Epidermal melanocyte (primary cell): Measurements from ENCODE around the gene ABHD12.

Experiments
- DNase-seq: peaks from one replicate; pipeline ENCODE4 v3.0.0; 2011; ENCODE audit warnings: low spot score; ENCODE audit not compliant: insufficient read length

The ABHD12 gene

DNA sequence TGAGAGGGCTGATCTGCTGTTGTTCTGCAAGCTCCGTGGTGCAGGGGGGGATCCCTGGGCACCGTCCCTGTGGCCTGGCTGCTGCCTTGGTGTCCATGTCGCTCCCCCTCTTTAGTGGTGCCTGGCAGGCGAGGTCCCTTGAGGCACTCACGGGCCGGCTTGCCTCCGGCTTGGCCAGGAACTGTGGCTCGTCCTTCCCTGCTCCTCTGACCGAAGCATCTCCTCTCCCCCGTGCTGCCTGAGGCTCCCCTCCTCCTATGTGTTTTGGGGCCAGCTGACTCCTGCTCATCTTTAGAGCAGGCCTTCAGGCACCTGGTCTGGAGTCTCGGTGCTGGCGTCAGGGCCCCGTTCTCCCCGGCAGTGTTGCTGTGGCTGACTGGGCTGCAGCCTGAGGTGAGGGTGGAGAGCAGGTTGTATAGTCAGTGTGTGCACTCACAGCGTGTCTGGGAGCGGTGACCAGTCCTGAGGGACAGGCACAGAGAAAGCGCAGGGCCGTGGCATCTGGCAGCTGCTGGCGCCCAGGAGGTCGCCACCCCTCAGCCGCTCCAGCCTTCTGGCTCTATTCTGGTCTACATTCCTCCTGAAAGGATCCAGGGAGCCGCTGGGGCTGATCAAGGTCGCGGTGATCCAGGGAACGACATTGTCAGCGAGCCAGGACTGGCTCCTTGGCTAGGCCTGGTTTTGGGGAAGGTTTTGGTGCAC is 99.1 kb downstream of the ABHD12 start:
- no peak for DNase-seq

DNA sequence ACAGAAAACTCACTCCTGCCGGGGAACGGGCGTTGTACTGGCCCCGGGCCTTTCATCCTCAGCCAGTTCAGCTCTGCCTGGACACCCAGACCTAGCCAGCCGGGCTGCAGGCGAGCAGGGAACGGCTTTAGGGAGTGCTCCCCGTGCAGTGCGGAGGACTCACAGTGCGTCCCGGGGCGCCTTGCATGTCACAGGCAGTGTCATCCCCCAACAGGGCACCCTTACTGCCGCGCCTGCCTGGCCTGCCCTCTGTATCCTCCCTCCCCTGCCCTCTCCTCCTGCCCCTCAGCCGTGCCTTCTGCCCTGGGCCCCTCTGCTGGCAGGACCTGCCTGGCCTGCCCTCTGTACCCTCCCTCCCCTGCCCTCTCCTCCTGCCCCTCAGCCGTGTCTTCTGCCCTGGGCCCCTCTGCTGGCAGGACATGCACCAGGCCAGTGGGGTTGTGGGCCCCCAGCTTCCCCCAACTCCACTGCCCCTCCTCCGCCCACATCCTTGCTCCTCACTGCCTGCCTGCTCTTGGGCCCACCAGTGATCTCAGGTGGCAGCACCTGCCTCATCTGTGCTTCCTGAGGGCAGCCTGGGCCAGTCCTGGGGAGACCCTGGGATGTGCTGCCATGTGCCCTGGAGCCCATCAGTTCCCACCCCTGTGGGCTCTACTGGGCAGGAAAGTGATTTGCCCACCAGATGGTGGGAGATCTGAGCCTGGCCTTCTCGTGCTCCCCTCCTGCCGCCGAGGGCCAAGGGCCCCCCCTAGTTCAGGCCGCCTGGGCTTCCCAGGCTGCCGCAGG is 99.8 kb downstream of the ABHD12 start:
- no peak for DNase-seq

DNA sequence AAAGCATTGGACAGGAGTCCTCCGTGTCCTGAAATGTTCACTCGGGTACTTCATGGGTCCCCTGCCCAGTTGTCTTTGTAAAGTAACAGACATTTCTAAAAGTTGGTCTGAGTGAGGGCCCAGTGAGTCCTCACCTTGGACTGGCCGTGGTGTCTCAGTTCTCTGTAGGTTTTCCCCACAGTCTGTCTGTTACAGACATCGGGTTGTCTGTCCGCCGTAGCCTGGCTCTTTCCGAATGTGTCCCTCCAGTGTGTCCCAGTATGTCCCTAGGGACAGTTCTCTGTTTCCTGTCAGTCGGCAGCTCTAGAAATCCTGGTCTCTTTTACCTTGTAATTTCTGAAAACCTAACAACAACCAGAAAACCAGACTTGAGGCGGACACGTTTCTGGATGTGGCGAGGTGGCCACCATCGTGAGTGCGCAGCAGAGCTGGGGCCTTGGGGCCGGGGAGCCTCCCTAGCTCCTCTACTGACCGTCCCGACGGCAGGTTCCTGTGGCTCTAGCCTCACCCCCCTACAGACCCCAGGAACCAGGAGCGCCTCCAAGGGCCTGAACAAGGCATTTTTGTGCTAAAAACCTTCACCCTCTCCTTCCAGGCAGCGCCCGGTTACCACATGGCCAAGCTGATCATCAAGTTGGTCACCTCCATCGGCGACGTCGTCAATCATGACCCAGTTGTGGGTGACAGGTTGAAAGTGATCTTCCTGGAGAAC is 100.6 kb downstream of the ABHD12 start:
- DNase-seq = no peak

DNA sequence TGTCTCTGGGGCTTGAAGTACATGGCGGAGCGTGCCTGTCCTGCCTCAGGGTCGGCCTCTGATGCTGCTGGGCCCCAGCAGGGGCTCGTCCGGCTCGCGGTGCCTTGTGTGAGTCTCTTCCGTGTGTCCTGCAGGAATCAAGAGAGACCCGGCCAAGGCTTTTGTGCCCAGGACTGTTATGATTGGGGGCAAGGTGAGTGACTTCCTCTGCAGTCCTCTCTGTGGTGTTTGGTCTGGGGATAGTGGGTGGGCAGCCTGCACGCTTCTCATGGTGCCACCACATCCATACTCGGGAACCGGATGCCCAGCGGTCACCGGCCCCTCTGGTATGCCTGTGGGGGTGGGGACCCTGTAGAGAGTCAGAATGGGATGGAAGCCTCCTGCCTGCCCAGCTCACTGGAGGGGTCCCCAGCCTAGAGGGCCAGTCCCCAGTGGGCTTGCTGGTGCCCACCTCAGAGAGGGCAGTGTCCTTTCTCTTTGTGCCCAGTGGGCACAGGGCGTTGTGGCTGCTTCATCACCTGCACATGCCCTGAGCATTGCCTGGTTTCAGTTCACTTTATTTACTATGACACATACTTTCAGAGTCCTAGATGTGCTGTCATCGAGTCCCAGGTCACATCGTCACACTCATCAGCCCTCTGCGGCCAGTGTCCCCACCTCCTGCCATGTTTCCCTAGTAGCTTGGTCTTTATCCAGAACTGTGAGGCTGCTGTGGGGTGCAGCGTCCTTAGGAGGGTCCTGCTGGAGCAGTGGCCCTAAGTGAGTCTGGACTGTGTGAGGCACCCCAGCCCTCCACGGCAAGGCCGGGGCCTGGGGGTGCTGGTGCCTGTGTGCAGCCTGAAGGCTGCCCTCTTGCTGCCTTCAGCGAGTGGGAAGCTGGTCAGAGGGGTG is 102.1 kb downstream of the ABHD12 start:
- DNase-seq = no peak

DNA sequence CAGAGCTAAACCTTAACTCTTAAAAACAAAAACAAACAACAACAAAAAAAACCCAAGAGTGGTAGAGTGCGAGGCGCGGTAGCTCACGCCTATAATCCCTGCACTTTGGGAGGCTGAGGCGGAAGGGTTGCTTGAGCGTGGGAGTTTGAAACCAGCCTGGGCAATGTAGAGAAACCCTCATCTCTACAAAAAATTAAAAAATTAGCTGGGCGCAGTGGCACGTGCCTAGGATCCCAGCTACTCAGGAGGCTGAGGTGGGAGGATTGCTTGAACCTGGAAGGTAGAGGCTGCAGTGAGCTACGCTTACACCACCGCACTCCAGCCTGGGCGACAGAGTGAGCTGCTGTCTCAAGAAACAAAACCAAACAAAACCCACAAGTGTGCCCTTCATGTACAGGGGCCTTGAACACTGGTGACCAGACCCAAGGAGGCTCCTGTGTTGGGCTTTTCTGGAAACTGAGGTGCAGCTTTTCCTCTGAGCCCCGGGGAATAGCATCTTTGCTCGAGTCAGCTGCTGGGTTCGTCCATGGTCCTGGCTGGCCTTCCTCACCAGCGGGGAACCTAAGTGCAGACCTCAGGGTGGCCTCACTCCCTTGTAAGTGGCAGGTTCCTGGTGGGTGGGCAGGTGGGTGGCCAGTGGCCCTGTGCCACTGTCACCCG is 102.9 kb downstream of the ABHD12 start:
- DNase-seq = no peak

DNA sequence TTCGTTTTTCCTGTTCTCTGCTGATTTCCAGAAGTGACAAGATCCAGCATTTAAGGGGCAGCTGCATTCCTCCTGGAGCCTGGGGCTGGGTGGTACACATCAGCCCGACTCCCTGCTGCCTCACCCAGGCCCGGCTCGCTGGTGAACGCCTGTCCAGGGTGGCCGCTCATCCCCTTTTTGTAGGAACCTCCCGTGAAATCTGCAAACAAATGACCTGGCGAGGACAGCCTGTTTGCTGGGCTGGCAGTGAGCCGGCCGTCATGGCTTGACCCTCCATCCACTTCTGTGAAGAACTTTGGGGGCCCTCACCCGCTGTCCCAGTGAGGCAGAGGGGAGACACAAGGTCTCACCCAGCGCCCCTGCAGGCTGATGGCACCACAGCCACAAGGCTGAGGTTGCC is 103.7 kb downstream of the ABHD12 start:
- DNase-seq = no peak

DNA sequence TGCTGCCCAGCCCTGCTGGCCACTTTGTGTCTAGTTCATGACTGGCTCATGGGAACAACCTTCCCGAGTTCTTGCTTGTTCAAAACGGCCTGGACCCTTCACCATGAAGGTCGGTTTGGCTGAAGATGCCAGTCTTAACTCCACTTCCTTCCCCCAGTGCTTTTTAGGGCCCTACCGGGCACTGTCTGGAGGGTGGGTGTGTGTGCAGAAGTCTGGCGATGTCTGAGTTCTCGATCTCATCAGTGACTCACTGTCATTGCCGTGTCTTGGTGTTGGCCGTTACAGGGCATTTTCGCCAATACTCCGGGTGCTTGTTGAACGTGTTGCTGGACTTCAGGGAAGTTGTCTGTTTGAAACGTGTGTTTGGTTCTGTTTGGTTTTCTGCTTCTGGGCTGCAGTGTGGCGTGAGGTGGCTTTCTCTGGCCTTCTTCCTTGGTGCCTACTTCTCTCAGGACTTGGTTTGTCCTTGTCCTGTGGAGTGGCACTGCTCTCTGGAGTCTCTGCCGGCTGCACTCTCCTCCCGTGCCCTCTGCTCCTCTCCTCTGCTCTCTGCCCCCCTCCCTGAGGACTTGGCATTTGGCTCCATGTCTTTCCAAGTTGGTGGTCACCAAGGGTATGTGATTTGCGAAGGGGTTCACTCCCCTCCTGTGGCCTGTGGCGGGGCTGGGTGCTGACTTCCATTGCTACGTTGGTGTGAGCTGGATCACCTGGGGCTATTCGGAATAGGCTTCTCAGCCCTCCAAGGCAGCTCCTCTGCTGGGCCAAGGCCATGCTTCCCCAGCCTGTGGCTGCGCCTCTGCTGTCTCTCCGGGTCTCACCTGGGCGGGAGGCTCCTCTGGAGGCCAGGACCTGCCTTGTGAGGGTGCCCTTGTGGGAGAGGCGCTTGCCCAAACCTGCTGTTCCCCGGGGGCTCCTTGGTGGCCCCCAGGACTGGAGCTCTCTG is 104.5 kb downstream of the ABHD12 start:
- no peak for DNase-seq

DNA sequence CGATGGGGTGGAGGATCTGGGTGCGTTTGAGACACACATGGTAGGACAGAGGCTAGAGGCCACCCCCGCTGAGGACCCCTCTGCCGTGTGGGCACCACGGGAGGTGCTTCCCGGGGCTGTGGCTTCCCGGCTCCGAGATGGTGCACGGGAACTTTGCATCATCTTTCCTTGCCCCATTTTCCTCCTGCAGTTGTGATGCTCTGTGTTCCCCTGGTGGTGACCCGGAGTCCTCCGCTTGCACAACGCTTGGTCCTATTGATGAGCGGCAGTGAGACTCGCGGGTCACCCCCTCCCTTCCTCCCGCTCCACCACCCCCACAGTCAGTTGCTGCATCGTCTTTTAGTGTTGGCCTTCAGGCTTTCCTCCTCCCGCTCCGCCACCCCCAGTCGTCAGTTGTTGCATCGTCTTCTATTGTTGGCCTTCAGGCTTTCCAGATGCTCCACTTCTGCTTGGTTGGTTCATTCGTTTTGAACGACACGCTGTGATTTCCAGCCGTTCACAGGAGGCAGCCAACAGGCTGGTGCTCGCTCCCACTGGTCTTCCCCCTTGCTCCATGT is 105.5 kb downstream of the ABHD12 start:
- no peak for DNase-seq

DNA sequence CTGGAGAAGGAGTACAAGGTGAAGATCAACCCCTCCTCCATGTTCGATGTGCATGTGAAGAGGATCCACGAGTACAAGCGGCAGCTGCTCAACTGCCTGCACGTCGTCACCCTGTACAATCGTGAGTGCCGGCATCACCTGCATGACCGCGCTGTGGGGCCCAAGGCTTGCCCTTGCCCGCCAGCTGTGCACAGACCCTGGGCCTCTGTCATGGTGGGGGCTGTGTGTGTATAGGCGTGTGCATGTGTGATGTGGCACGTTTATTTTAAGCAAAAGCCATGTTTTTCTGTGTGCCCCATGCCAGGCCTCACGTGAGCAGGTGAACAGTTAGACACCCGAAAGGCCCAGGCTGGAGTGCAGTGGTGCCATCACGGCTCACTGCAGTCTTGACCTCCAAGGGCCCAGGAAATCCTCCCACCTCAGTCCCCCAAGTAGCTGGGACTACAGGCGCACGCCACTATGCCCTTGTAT is 106.5 kb downstream of the ABHD12 start:
- DNase-seq = no peak

DNA sequence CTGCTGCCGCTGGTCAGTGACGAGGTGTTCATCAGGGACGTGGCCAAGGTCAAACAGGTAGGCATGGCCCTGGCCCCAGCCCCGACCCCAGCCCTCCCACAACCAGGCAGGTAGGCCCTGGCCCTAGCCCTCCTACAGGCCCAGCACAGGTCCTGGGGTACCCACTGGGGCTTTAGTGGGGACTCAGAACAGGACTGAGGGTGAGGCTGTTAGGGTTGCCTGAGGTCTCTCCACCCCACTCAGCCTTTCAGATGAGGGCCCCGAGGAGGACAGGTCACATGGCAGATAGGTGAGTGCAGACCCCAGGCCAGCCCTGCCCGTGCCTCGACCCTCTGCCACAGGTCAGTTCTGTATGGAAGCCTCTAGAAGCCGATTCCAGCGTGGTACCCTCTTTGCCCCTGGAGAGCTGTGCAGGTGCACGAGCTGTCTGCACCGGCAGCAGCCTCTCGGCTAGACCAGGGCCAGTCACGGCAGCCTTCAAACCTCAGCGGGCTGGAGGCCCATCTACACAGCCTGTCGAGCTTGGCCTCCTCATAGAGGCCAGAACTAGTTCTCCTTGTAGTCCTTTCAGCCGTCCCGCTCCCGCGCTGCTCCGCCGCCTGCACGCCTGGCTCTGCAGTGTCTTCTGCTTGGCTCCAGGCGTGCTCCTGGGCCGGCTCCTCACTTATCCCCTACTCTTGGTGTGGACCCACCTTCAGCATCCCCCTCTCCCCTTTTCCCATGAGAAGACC is 107.2 kb downstream of the ABHD12 start:
- no peak for DNase-seq

DNA sequence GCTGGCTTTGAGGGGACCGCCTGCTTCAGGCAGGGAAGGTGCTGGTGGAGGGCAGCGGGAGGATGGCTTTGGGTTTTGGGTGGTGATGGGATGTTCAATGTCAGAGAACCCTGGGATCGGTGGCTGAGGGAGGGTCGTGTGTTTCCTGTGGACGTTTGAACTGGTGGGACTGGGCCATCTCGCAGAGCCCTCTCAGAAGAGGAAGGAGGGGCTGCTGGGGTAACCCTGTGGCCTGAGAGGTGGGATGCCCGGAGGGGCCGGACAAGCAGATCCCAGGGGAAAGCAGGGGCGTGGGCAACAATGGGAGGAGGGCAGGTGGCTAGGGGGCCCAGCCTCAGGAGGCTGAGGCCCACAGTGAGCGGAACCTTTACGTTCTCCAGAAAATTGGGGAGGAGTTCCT is 107.8 kb downstream of the ABHD12 start:
- DNase-seq = no peak

DNA sequence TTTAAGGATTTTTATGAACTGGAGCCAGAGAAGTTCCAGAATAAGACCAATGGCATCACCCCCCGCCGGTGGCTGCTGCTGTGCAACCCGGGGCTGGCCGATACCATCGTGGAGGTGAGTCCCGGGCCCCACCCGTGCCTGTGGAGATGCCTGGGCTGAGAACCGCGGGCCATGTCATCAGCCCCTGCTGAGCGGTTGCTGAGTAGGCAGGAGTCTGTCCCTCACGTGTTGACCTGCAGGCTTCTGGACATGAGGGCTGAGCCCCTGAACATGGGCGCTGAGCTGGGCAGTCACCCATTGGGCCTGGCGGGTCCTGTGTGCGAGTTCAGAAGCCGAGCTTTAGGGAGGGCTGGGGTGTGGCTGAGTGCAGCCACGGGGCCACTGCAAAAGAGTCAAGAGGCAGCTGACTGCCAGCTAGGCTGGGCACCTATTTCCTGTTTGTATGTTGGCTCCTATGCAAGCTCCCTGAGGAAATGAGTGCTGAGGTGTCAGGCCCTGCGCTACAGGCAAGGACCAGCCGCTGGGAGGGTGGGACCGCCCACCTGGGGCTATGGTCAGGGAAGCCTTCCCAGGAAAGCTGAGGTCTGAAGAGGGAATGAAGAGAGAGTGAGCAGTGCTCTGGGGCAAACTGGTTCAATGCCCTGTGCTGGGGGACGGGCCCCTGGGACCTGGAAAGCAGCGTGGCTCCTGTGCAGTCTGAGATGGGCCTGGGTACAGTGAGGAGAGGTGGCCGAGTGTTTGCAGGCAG is 108.4 kb downstream of the ABHD12 start:
- no peak for DNase-seq

DNA sequence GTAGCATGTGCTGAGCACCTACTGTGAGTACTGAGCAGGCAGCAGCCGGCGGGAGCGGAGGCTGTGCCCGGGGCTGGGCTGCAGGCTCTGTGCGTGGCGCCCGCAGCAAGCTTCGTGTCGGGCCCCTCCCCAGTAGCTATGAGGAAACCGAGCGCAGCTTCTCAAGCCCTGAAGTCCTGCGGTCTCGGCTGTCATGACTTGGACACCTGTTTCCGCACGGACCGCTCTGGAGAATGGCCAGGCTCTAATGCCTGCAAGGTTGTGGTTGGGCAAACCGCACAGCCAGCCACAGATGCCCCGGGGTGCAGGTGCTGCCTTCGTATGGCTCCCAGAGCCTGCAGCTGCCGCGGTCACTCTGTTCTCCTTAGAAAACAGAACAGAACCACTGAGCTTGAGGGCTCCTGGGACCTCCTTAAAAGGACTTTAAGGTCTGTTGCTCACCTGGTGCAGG is 109.1 kb downstream of the ABHD12 start:
- DNase-seq = no peak

DNA sequence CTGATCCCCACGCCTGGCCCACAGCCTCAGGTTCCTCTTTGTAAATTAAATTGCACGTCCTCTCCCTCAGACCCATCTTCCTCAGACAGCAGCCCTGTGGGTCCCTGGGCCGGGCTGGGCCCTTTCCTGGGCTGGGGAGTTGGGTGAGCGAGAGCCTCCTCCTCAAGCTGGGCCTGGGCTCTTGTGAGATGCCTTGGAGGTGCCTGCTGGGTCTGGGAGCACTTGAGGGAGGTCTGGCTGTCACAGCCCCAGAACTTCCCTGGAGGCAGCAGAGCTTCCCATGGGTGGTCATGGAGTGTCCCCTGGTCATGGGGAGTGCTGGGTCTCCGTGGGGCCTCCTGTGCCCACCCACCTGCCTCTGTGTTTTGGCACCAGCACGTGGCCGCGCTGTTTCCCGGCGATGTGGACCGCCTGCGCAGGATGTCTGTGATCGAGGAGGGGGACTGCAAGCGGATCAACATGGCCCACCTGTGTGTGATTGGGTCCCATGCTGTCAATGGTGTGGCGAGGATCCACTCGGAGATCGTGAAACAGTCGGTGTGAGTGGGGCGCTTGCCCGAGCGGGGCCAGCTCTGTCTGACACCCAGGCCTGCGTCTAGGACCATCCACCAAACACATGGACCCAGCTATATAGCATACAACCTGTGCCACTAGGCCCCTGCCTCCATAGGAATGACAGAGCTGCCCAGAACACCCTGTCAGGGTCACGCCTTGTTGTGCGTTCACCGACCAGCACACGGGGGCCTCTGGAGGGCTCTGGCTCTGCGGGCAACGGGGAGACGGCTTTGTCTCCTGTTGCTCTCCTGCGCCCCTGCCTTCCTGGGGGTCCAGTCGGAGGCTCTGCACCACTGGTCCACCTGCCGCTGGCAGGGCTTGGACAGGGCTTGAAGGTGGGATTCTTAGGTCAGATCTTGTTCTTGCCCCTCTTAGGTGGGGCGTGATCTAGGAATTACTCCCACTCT is 109.8 kb downstream of the ABHD12 start:
- DNase-seq = no peak

DNA sequence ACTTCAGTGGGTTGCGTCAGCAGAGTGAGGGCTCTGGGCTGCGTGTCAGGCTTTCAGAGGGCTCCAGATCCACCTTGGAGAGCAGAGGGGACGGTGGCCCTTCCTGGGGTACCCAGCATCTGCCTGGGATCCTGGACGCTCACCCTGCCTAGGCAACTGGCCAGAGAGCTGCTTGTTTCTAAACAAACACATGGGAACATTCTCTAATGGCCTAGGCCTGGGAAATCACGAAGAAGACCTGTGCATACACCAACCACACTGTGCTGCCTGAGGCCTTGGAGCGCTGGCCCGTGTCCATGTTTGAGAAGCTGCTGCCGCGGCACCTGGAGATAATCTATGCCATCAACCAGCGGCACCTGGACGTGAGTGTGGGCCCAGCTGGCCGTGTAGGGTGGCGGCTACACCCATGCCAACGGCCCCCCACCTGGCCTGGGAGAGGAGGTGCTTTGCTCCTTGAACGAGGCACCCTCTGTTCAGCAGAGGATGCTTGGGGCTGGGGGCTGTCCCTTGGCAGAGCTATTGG is 110.5 kb downstream of the ABHD12 start:
- no peak for DNase-seq

DNA sequence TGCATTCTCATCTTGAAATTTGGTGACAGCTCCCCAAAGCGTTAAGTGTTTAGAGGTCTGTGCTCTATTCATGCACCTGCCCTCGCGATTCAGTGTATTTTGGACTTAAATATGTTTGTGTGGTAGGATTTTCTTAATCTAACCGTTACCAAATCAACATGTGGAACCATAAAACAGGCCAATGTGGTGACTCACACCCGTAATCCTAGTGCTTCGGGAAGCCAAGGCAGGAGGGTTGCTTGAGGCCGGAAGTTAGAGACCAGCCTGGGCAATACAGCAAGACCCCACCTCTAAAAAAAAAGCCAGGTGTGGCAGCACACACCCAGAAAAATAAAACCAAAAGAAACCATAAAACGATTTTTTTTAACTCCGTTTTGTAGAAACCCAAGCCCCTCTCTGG is 111.2 kb downstream of the ABHD12 start:
- DNase-seq = no peak
